GM18511 (cell line): ENCODE measurements around the gene RHEBL1.

Experiments
- ATAC-seq: cut with Tn5 transposase; IDR thresholded peaks from one replicate; pipeline ENCODE4 v1.9.1; 2021; ENCODE audit warnings: mild to moderate bottlenecking, moderate library complexity; ENCODE audit not compliant: unreplicated experiment

RHEBL1 gene

GRCh38 chr12:49069507-49070346, at the start of gene RHEBL1:
RHEBL1 (minus strand) TSS chr12:49069979; CDS start chr12:49069785, 194 bp downstream.
- ATAC-seq = peak; percentile 99

GRCh38 chr12:49111206-49111605, 41.4 kb upstream of the RHEBL1 start:
- ATAC-seq = peak; percentile 17

- ATAC-seq = peak; percentile 98
These were observed 40.8 kb upstream of the RHEBL1 start, which contains the start of gene LMBR1L for GRCh38 chr12:49110464-49111155. LMBR1L (minus strand) TSS chr12:49110847; CDS start chr12:49110555, 292 bp downstream.

- ATAC-seq = no peak
These were observed 40.1 kb upstream of the RHEBL1 start for GRCh38 chr12:49109641-49110463.

- ATAC-seq = no peak
These were observed 39.2 kb upstream of the RHEBL1 start for GRCh38 chr12:49108958-49109404.

- no peak for ATAC-seq
These were observed 35.8 kb upstream of the RHEBL1 start for GRCh38 chr12:49105504-49106084.

GRCh38 chr12:49104822-49105221, 35.0 kb upstream of the RHEBL1 start:
- ATAC-seq = no peak

- ATAC-seq = no peak
These were observed 30.6 kb upstream of the RHEBL1 start for GRCh38 chr12:49100380-49100779.

- ATAC-seq = no peak
These were observed 28.9 kb upstream of the RHEBL1 start for GRCh38 chr12:49098703-49099102.

GRCh38 chr12:49098035-49098451, 28.3 kb upstream of the RHEBL1 start:
- no peak for ATAC-seq

GRCh38 chr12:49097381-49097780, 27.6 kb upstream of the RHEBL1 start:
- no peak for ATAC-seq

- no peak for ATAC-seq
These were observed 25.2 kb upstream of the RHEBL1 start for GRCh38 chr12:49094975-49095365.

- no peak for ATAC-seq
These were observed 24.6 kb upstream of the RHEBL1 start, which contains the start of gene DHH for GRCh38 chr12:49094160-49094974. DHH (minus strand) TSS chr12:49094801; CDS start chr12:49094512, 289 bp downstream.

GRCh38 chr12:49093792-49094159, 24.0 kb upstream of the RHEBL1 start:
- no peak for ATAC-seq

- no peak for ATAC-seq
These were observed 23.1 kb upstream of the RHEBL1 start for GRCh38 chr12:49092816-49093406.

GRCh38 chr12:49092086-49092815, 22.5 kb upstream of the RHEBL1 start:
- no peak for ATAC-seq

GRCh38 chr12:49091836-49092085, 22.0 kb upstream of the RHEBL1 start:
- ATAC-seq = no peak

- no peak for ATAC-seq
These were observed 21.5 kb upstream of the RHEBL1 start for GRCh38 chr12:49091056-49091835.
